HG03378 (cell line): ENCODE results near the gene NUDT12.

Experiments used
- ATAC-seq: cut with Tn5 transposase; IDR thresholded peaks from one replicate; pipeline ENCODE4 v1.9.1; 2021; ENCODE audit warnings: mild to moderate bottlenecking, moderate library complexity; ENCODE audit not compliant: unreplicated experiment

The NUDT12 gene

GRCh38 chr5:103541569-103541968 is 21.0 kb downstream of the NUDT12 start:
- no peak for ATAC-seq

- no peak for ATAC-seq
These were observed 21.5 kb downstream of the NUDT12 start for GRCh38 chr5:103541114-103541513.

- no peak for ATAC-seq
These were observed 22.9 kb downstream of the NUDT12 start for GRCh38 chr5:103539376-103540330.

- ATAC-seq: no peak
These were observed 30.4 kb downstream of the NUDT12 start for GRCh38 chr5:103532086-103532734.

- ATAC-seq: no peak
These were observed 36.2 kb downstream of the NUDT12 start for GRCh38 chr5:103526164-103526915.

- ATAC-seq: no peak
These were observed 37.2 kb downstream of the NUDT12 start for GRCh38 chr5:103525361-103525760.

GRCh38 chr5:103523319-103523718 is 39.3 kb downstream of the NUDT12 start:
- ATAC-seq: no peak

GRCh38 chr5:103522586-103522985 is 40.0 kb downstream of the NUDT12 start:
- ATAC-seq: no peak

- no peak for ATAC-seq
These were observed 43.0 kb downstream of the NUDT12 start for GRCh38 chr5:103519550-103519949.

GRCh38 chr5:103514371-103514770 is 48.2 kb downstream of the NUDT12 start:
- no peak for ATAC-seq

GRCh38 chr5:103513701-103514100 is 48.9 kb downstream of the NUDT12 start:
- no peak for ATAC-seq

GRCh38 chr5:103512500-103512899 is 50.1 kb downstream of the NUDT12 start:
- ATAC-seq: no peak

GRCh38 chr5:103511554-103511885 is 51.1 kb downstream of the NUDT12 start:
- ATAC-seq: no peak

GRCh38 chr5:103510851-103511553 is 51.6 kb downstream of the NUDT12 start:
- no peak for ATAC-seq

GRCh38 chr5:103505581-103506305 is 56.8 kb downstream of the NUDT12 start:
- ATAC-seq: no peak

GRCh38 chr5:103503066-103503465 is 59.5 kb downstream of the NUDT12 start:
- ATAC-seq: no peak

- ATAC-seq: no peak
These were observed 59.9 kb downstream of the NUDT12 start for GRCh38 chr5:103502662-103503061.
